ENCODE measurements around the gene PRSS56. TPM values are rescaled to one million over a fixed set of nuclear protein-coding genes. Genes with fewer than 3 reads are reported as not detected.

PRSS56 gene
- total and polyA plus RNA-seq, 11 donors = 0.11 to 0.25 (median 0.15) TPM; not detected in 6

- no peaks in the 10 kb centered on the region for H3K9me3 ChIP-seq
- peak in 3 of 5 donors; percentile 37 to 57 (median 50) for DNase-seq
- intact Hi-C loops (cut with DNase I) = loop anchor here in 4 of 10 donors (10.0 kb wide), 1 partner anchor 621 kb away; no protein-coding TSS in a partner anchor
- no peaks in the 10 kb centered on the region for H3K36me3 ChIP-seq
- 9 to 29% (median 13%) methylated on average over 10 to 18 of the region's 18 CpGs for WGBS, 4 donors
- peaks cover 28 to 51% (median 37%) of the 10 kb centered on the region in 9 donors for H3K27me3 ChIP-seq
- H3K27ac ChIP-seq = no peak within 1 kb of the TSS
- peaks cover 0 to 44% (median 21%) of the 10 kb centered on the region in 12 donors for H3K4me1 ChIP-seq
- TF ChIP-seq POLR2A (IDR thresholded peaks at IDR 0.05) (no peak), CTCF (IDR thresholded peaks at IDR 0.05) (no peak)
- no peak within 1 kb of the TSS for H3K4me3 ChIP-seq
- peak; percentile 29 to 68 (median 46) for ATAC-seq
These were observed 5.7 kb downstream of the PRSS56 start, which contains the start of gene CHRND for GRCh38 chr2:232525791-232526371. Gene CHRND (plus strand): TSS chr2:232526160. CDS start chr2:232526216, 56 bp downstream.

- 60 to 76% (median 67%) methylated on average over 11 to 13 of the region's 13 CpGs for WGBS, 4 donors
- peaks cover 0 to 44% (median 21%) of the 10 kb centered on the region in 12 donors for H3K4me1 ChIP-seq
- H3K27ac ChIP-seq = no peak overlapping the region
- TF ChIP-seq CTCF (IDR thresholded peaks at IDR 0.05) (no peak), POLR2A (IDR thresholded peaks at IDR 0.05) (no peak)
- H3K36me3 ChIP-seq = no peaks in the 10 kb centered on the region
- DNase-seq = peak in 1 of 5 donors; percentile 37
- no peak for ATAC-seq
- H3K27me3 ChIP-seq = peaks cover 24 to 45% (median 35%) of the 10 kb centered on the region in 9 donors
- H3K4me3 ChIP-seq = no peak overlapping the region
- intact Hi-C loops (cut with DNase I) = loop anchor here in 4 of 10 donors (10.0 kb wide), 1 partner anchor 622 kb away; no protein-coding TSS in a partner anchor
- no peaks in the 10 kb centered on the region for H3K9me3 ChIP-seq
These were observed 6.3 kb downstream of the PRSS56 start for GRCh38 chr2:232526372-232526941.

- Histone ChIP-seq H3K36me3 (no peaks in the 10 kb centered on the region), H3K4me1 (peaks cover 0 to 30% (median 12%) of the 10 kb centered on the region in 12 donors), H3K27ac (no peak overlapping the region), H3K4me3 (no peak overlapping the region), H3K9me3 (no peaks in the 10 kb centered on the region), H3K27me3 (peaks cover 13 to 30% (median 20%) of the 10 kb centered on the region in 9 donors)
- TF ChIP-seq POLR2A (IDR thresholded peaks at IDR 0.05) (no peak), CTCF (IDR thresholded peaks at IDR 0.05) (no peak)
- ATAC-seq = no peak
- DNase-seq = peak in 2 of 5 donors; percentile 10 to 34
- WGBS, 4 donors = 56 to 74% (median 67%) methylated on average over 3 to 6 of the region's 6 CpGs
- intact Hi-C loops (cut with DNase I) = loop anchor here in 4 of 10 donors (10.0 kb wide), 1 partner anchor 623 kb away; no protein-coding TSS in a partner anchor
These were observed 7.8 kb downstream of the PRSS56 start for GRCh38 chr2:232527905-232528470.

Data from heart left ventricle (tissue), 16 donors.